ENCODE data around the gene DLG3.

DLG3 gene

GRCh38 chrX:70553516-70553915 is 108.9 kb downstream of the DLG3 start:
- H3K9me3 ChIP-seq (ENCODE audit: control insufficient read depth, insufficient read depth, low read length), result 0 out of 2 replicates have a peak, but pooled peaks cover under 1% of the 10 kb centered on the region
- no peak overlapping the region for H3K9ac ChIP-seq (ENCODE audit: low read depth, low read length)

GRCh38 chrX:70554081-70554480 is 109.4 kb downstream of the DLG3 start:
- peaks cover 7% of the 10 kb centered on the region; the same call in 1 of the 2 replicates for H3K4me1 ChIP-seq (ENCODE audit: insufficient read depth, low read length)
- no peak overlapping the region for H3K9ac ChIP-seq (ENCODE audit: low read depth, low read length)
- H3K9me3 ChIP-seq (ENCODE audit: control insufficient read depth, insufficient read depth, low read length), result 0 out of 2 replicates have a peak, but pooled peaks cover 3% of the 10 kb centered on the region
- H3K36me3 ChIP-seq (ENCODE audit: insufficient read depth, low read length), result no peaks in the 10 kb centered on the region

More at GRCh38 chrX:70553516-70553915, 108.9 kb downstream of the DLG3 start:
- H3K4me1 ChIP-seq (ENCODE audit: insufficient read depth, low read length), result peaks cover 7% of the 10 kb centered on the region; the same call in 1 of the 2 replicates
- no peaks in the 10 kb centered on the region for H3K36me3 ChIP-seq (ENCODE audit: insufficient read depth, low read length)

- Histone ChIP-seq H3K4me1 (ENCODE audit: insufficient read depth, low read length) (peaks cover 7% of the 10 kb centered on the region; the same call in 1 of the 2 replicates), H3K9ac (ENCODE audit: low read depth, low read length) (no peak overlapping the region), H3K9me3 (ENCODE audit: control insufficient read depth, insufficient read depth, low read length) (0 out of 2 replicates have a peak, but pooled peaks cover 3% of the 10 kb centered on the region), H3K36me3 (ENCODE audit: insufficient read depth, low read length) (no peaks in the 10 kb centered on the region)
These were observed 109.9 kb downstream of the DLG3 start for GRCh38 chrX:70554523-70554922.

- H3K36me3 ChIP-seq (ENCODE audit: insufficient read depth, low read length), result no peaks in the 10 kb centered on the region
- H3K4me1 ChIP-seq (ENCODE audit: insufficient read depth, low read length), result peaks cover 7% of the 10 kb centered on the region; the same call in 1 of the 2 replicates
- H3K9ac ChIP-seq (ENCODE audit: low read depth, low read length), result no peak overlapping the region
- 0 out of 2 replicates have a peak, but pooled peaks cover 3% of the 10 kb centered on the region for H3K9me3 ChIP-seq (ENCODE audit: control insufficient read depth, insufficient read depth, low read length)
These were observed 110.3 kb downstream of the DLG3 start for GRCh38 chrX:70554948-70555347.
